Progenitor cell of endocrine pancreas (in vitro differentiated cells): Measurements from ENCODE around the gene MT1A. TPM values are rescaled to one million over a fixed set of nuclear protein-coding genes. Genes with fewer than 3 reads are reported as not detected.

ENCODE experiments used
- DNase-seq: peaks from one replicate; pipeline ENCODE4 v3.0.0; 2021; ENCODE audit warnings: low spot score; ENCODE audit not compliant: unreplicated experiment
- H3K27ac Mint-ChIP-seq: 2 replicates; pipeline ENCODE4 v1.8.0; 2021; ENCODE audit warnings: mild to moderate bottlenecking, moderate library complexity, mixed read lengths
- H3K27me3 Mint-ChIP-seq: 2 replicates; pipeline ENCODE4 v1.8.0; 2021; ENCODE audit warnings: mixed read lengths
- H3K36me3 Mint-ChIP-seq: 2 replicates; pipeline ENCODE4 v1.8.0; 2022; ENCODE audit warnings: mixed read lengths; ENCODE audit not compliant: insufficient read depth
- H3K4me1 Mint-ChIP-seq: 2 replicates; pipeline ENCODE4 v1.8.0; 2021; ENCODE audit warnings: low read depth, mixed read lengths
- H3K4me3 Mint-ChIP-seq: 2 replicates; pipeline ENCODE4 v1.8.0; 2021; ENCODE audit warnings: low read depth, mild to moderate bottlenecking, moderate library complexity, mixed read lengths
- H3K9me3 Mint-ChIP-seq: 2 replicates; pipeline ENCODE4 v1.8.0; 2021; ENCODE audit warnings: low read depth, mixed read lengths
- total RNA-seq: library from RNA; stranded (reverse); gene quantifications from 2 replicates; pipeline ENCODE4 v1.2.1, GENCODE V29; 2021
- TF ChIP-seq, protein P1 (sequence below): fragments of 200-600 bp; sonication (generic); IDR thresholded peaks from one replicate; pipeline ENCODE4 v1.5.0; 2021; ENCODE audit warnings: antibody characterized with exemption, mild to moderate bottlenecking; ENCODE audit not compliant: unreplicated experiment

The MT1A gene
- total RNA-seq, 1 donor from 2014 or later: not detected

DNA sequence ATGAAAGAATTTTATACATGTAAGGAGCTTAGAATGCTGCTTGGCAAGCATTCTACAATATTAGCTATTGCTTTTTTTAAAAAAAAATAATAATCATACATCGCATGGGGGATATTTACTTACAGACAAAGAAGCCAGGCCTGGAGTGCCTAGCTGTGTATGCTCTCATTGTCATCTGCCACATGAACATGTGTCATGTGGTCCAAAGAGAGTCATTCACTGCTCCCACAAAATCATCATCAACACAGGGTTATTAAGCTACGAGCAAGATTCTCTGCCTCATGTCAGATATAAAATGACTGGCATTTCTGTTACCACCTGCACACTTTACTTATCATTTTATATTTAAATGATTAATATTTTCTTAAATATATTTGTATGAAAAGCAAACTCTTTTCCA lies 14.8 kb upstream of the MT1A start:
- TF ChIP-seq, protein P1, sequence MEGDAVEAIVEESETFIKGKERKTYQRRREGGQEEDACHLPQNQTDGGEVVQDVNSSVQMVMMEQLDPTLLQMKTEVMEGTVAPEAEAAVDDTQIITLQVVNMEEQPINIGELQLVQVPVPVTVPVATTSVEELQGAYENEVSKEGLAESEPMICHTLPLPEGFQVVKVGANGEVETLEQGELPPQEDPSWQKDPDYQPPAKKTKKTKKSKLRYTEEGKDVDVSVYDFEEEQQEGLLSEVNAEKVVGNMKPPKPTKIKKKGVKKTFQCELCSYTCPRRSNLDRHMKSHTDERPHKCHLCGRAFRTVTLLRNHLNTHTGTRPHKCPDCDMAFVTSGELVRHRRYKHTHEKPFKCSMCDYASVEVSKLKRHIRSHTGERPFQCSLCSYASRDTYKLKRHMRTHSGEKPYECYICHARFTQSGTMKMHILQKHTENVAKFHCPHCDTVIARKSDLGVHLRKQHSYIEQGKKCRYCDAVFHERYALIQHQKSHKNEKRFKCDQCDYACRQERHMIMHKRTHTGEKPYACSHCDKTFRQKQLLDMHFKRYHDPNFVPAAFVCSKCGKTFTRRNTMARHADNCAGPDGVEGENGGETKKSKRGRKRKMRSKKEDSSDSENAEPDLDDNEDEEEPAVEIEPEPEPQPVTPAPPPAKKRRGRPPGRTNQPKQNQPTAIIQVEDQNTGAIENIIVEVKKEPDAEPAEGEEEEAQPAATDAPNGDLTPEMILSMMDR: no peak
- peaks cover 87% of the 10 kb centered on the region for H3K27me3 Mint-ChIP-seq

DNA sequence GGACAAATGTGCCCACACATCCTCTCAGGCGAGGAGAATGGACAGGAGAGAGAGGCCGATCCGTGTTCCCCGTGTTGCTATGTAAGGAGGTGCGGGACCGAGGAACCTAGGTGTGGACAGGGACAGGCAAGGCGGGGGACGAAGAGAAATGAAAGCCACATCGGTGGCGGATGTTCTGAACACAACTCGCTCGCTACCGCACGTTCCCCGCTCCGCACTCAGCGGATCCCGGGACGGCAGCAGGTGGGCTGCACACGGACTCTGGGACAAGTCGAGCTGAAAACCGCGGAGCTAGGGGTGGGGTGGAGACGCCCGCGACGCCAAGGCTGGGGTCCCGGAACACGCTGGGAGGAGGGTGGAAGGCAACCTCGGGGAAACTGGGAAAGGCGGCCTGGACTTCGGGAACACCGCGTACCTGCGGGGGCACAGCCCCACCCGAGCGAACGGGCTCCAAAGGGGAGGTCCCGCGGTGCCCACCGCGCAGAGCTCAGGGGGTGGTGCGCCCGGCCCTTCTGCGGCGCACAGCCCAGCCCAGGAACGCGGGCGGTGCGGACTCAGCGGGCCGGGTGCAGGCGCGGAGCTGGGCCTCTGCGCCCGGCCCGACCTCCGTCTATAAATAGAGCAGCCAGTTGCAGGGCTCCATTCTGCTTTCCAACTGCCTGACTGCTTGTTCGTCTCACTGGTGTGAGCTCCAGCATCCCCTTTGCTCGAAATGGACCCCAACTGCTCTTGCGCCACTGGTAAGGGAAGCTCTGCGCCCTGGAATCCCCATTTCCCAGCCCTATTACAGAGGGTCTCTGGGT lies 13.1 kb upstream of the MT1A start, which contains the start of gene MT1E:
Gene MT1E (plus strand): TSS at position 642 of the 803 bp plus-strand sequence. CDS start 71 bp downstream, at position 713.
- DNase-seq: no peak
- H3K4me3 Mint-ChIP-seq: peak within 1 kb of the TSS; percentile 70
- peaks cover 6% of the 10 kb centered on the region for H3K4me1 Mint-ChIP-seq
- TF ChIP-seq, protein P1: no peak
- H3K36me3 Mint-ChIP-seq: no peaks in the 10 kb centered on the region
- peaks cover 88% of the 10 kb centered on the region for H3K27me3 Mint-ChIP-seq
- H3K27ac Mint-ChIP-seq: no peak within 1 kb of the TSS
- H3K9me3 Mint-ChIP-seq: no peaks in the 10 kb centered on the region

More for the DNA sequence above, 14.8 kb upstream of the MT1A start:
- Mint-ChIP-seq H3K4me3 (no peak overlapping the region), H3K36me3 (no peaks in the 10 kb centered on the region), H3K4me1 (peaks cover 6% of the 10 kb centered on the region), H3K27ac (no peak overlapping the region), H3K9me3 (no peaks in the 10 kb centered on the region)
- no peak for DNase-seq

DNA sequence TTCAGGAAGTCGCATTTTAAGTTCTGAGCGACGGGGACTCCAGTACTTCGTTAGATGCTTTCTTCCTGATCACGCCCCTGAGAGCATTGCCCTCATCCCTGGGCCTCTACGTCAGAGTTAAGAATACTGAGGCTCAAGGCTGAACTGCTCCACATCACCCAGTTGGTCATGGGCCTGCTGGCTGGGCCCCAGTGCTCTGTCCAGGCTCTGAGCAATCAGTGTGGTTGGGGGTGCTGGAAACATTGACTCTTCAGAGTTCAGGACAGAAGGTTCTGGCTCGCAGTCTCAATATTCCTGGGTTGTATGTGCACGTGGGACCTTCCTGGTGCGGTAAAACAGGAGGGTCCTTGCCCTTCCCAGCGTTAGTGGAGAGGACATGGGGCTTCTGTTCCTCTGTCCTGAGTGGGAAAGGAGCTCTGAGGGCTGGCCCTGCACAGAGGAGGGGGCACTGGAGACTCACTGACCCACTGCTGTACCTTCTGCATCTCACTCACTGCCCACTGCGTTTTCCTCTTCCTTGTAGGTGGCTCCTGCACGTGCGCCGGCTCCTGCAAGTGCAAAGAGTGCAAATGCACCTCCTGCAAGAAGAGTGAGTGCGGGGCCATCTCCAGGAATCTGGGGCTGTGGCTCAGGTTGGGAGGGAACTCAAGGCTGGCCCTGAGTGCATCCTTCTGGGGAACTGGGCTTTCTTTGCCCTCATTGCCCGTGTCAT lies 12.4 kb upstream of the MT1A start:
- Mint-ChIP-seq H3K4me1 (peaks cover 6% of the 10 kb centered on the region), H3K4me3 (peak overlapping the region; percentile 62), H3K9me3 (no peaks in the 10 kb centered on the region), H3K27ac (no peak overlapping the region), H3K36me3 (no peaks in the 10 kb centered on the region), H3K27me3 (peaks cover 89% of the 10 kb centered on the region)
- DNase-seq: no peak
- TF ChIP-seq, protein P1: no peak

DNA sequence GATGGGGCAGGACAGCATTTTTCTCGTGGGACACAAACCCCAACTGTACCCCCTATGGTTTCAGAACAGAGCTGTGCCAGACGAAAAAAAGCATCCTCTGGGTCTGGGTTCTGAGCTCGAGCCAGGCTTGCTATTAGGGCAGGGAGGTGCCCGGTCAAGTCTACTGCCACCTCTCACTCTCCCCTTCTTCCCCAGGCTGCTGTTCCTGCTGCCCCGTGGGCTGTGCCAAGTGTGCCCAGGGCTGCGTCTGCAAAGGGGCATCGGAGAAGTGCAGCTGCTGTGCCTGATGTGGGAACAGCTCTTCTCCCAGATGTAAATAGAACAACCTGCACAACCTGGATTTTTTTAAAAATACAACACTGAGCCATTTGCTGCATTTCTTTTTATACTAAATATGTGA lies 11.8 kb upstream of the MT1A start:
- peaks cover 89% of the 10 kb centered on the region for H3K27me3 Mint-ChIP-seq
- peaks cover 7% of the 10 kb centered on the region for H3K4me1 Mint-ChIP-seq
- no peak for DNase-seq
- no peaks in the 10 kb centered on the region for H3K9me3 Mint-ChIP-seq
- TF ChIP-seq, protein P1: no peak
- H3K27ac Mint-ChIP-seq: no peak overlapping the region
- no peaks in the 10 kb centered on the region for H3K36me3 Mint-ChIP-seq
- H3K4me3 Mint-ChIP-seq: no peak overlapping the region

DNA sequence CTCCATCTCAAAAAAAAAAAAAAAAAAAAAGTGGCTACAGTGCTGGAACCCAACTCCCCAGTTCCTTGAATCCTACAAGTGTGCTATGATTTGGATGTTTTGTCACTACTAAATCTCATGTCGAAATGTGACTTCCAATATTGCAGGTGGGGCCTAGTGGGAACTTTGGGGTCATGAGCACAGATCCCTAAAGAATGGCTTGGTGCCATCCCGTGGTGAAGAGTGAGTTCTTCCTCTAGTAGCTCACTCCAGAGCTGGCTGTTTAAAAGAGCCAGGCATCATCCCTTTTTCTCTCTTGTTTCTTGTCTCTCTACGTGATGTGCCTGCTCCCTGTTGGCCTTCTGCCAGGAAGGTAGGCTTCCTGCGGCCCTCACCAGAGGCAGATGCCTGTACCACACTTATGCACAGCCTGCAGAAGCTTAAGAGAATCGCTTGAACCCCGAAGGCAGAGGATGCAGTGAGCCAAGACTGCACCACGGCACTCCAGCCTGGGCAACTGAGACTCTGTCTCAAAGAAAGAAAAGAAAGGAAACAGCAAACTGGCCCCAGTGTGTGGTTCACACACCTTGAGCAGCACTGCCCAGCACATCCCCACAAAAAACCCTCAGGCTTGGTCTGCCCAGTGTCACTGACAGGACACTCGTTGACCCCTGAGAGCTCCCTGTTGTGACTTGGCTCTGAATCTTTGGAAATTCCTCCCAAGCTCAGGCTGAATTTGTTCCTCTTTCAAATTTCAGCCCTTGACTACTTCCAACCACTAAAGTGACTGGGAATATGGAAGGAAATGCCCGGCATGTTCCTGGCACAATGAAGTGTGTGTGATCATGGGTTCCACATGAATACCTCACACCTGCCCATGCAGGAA lies 9.7 kb upstream of the MT1A start:
- Mint-ChIP-seq H3K36me3 (no peaks in the 10 kb centered on the region), H3K4me1 (peaks cover 12% of the 10 kb centered on the region), H3K4me3 (no peak overlapping the region), H3K27ac (no peak overlapping the region), H3K9me3 (no peaks in the 10 kb centered on the region), H3K27me3 (peaks cover 87% of the 10 kb centered on the region)
- DNase-seq: no peak
- TF ChIP-seq, protein P1: no peak
